ENCODE data around the gene GATA6. TPM values are rescaled to one million over a fixed set of nuclear protein-coding genes. Genes with fewer than 3 reads are reported as not detected.

The GATA6 gene
- total and polyA plus RNA-seq, 9 donors: 30.2 to 221 (median 129) TPM

DNA sequence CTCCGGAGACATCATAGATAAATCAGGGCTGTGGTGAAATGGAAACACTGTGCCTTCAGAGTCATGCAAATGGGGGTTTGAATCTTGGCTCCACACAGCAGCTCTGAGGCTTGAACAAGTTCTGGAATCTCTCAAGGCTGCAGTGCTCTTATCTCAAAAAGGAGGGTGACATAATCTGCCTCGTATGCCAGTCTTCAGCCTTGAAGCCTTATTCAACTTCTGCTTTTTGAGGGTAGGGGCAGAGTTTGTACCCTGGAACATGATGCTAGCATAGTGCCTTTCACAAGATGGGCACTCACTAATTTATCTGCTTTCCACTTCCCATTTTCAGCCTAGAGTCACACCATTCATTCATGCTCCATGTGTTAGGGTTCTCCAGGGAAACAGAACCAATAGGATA lies 42.3 kb downstream of the GATA6 start:
- Histone ChIP-seq H3K27ac (no peak overlapping the region), H3K4me3 (no peak overlapping the region), H3K4me1 (ENCODE audit: insufficient read depth) (peaks cover 10% of the 10 kb centered on the region), H3K27me3 (no peaks in the 10 kb centered on the region), H3K36me3 (no peaks in the 10 kb centered on the region), H3K9me3 (no peaks in the 10 kb centered on the region)
- TF ChIP-seq, protein P1, sequence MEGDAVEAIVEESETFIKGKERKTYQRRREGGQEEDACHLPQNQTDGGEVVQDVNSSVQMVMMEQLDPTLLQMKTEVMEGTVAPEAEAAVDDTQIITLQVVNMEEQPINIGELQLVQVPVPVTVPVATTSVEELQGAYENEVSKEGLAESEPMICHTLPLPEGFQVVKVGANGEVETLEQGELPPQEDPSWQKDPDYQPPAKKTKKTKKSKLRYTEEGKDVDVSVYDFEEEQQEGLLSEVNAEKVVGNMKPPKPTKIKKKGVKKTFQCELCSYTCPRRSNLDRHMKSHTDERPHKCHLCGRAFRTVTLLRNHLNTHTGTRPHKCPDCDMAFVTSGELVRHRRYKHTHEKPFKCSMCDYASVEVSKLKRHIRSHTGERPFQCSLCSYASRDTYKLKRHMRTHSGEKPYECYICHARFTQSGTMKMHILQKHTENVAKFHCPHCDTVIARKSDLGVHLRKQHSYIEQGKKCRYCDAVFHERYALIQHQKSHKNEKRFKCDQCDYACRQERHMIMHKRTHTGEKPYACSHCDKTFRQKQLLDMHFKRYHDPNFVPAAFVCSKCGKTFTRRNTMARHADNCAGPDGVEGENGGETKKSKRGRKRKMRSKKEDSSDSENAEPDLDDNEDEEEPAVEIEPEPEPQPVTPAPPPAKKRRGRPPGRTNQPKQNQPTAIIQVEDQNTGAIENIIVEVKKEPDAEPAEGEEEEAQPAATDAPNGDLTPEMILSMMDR (IDR thresholded peaks at IDR 0.05): no peak
- no peak for TF ChIP-seq EP300 (IDR thresholded peaks at IDR 0.05)
- TF ChIP-seq POLR2A (IDR thresholded peaks at IDR 0.05): no peak
- intact Hi-C loops (cut with DNase I): loop anchor here in 2 of 4 donors (10.0 kb wide), 2 partner anchors 63 to 133 kb away; no protein-coding TSS in a partner anchor
- DNase-seq: no peak
- 13 to 19% (median 18%) methylated on average over 2 of the region's 2 CpGs for WGBS, 3 donors

- no peak overlapping the region for H3K4me3 ChIP-seq
- 81 to 87% (median 87%) methylated on average over 6 of the region's 6 CpGs for WGBS, 3 donors
- H3K27ac ChIP-seq: no peak overlapping the region
- TF ChIP-seq, protein P1 (IDR thresholded peaks at IDR 0.05): no peak
- no peak for TF ChIP-seq EP300 (IDR thresholded peaks at IDR 0.05)
- TF ChIP-seq POLR2A (IDR thresholded peaks at IDR 0.05): no peak
- DNase-seq: no peak
- intact Hi-C loops (cut with DNase I): loop anchor here in 2 of 4 donors (10.0 kb wide), 2 partner anchors 61 to 131 kb away; no protein-coding TSS in a partner anchor
- no peaks in the 10 kb centered on the region for H3K9me3 ChIP-seq
- H3K36me3 ChIP-seq: no peaks in the 10 kb centered on the region
- peaks cover 7% of the 10 kb centered on the region for H3K4me1 ChIP-seq (ENCODE audit: insufficient read depth)
- H3K27me3 ChIP-seq: no peaks in the 10 kb centered on the region
These were observed 44.1 kb downstream of the GATA6 start for GRCh38 chr18:22213333-22213973.

DNA sequence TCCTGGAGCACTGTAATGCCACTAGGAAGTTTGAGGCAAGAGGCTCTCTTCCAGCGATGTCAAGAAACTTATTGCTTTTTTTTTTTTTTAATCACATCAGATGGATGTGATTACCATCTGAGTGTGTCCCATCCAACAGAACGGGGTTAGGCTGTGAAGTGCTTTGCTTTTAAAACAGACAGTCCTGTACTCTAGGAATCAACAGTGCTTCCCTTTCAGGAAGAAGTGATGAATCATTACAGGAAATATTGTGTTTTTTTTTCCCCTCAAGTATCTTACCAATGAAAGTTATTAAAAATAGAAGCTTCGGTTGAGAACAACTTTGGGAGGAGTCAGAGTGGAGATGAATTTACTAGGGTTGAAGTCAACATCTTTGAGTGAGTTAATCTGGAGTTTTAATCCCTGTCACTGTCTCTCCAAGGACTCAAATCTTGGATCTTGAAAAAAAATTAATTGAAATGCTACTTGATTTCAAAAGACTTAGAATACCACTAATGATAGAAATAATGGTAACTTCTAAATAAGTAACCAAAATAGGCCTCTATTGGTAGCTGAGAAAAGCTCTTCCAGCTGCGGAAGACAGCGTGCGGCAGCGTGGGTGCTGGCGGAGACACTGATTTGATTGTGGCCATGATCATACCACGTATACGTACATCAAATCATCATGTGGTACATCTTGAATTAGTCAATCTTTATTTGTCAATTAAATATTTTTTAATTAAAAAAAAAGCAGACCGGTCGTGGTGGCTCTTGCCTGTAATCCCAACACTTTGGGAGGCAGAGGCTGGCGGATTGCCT lies 45.5 kb downstream of the GATA6 start:
- no peak overlapping the region for H3K4me3 ChIP-seq
- 76 to 80% (median 78%) methylated on average over 13 of the region's 13 CpGs for WGBS, 3 donors
- intact Hi-C loops (cut with DNase I): loop anchor here in 2 of 4 donors (10.0 kb wide), 2 partner anchors 60 to 130 kb away; no protein-coding TSS in a partner anchor

DNA sequence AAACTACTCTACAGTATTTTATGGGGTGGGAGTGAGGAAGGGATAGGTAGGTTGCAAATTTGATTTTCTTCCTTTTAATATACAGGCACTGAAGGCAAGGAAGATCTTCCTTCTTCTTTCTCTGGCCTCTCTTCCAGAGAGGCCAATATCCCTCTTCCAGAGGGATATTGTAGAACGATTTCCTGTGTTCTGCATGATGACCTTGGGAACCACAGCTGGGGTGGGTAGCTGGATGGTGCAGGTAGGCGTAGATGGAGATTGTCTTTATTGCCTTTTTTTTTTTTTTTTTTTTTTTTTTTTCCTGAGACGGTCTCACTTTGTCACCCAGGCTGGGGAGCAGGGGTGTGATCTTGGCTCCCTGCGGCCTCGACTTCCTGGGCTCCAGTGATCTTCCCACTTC lies 49.4 kb downstream of the GATA6 start:
- Histone ChIP-seq H3K9me3 (no peaks in the 10 kb centered on the region), H3K27ac (no peak overlapping the region), H3K4me3 (no peak overlapping the region), H3K27me3 (no peaks in the 10 kb centered on the region), H3K4me1 (ENCODE audit: insufficient read depth) (no peaks in the 10 kb centered on the region), H3K36me3 (no peaks in the 10 kb centered on the region)
- TF ChIP-seq POLR2A (IDR thresholded peaks at IDR 0.05) (no peak), EP300 (IDR thresholded peaks at IDR 0.05) (no peak)
- TF ChIP-seq, protein P1 (IDR thresholded peaks at IDR 0.05): no peak
- 83 to 87% (median 83%) methylated on average over 5 of the region's 5 CpGs for WGBS, 3 donors
- no peak for DNase-seq
- intact Hi-C loops (cut with DNase I): loop anchor here in 2 of 4 donors (10.0 kb wide), 2 partner anchors 56 to 126 kb away; no protein-coding TSS in a partner anchor

More for the DNA sequence above, 45.5 kb downstream of the GATA6 start:
- no peaks in the 10 kb centered on the region for H3K36me3 ChIP-seq
- no peak overlapping the region for H3K27ac ChIP-seq
- no peak for DNase-seq
- H3K9me3 ChIP-seq: no peaks in the 10 kb centered on the region
- TF ChIP-seq EP300 (IDR thresholded peaks at IDR 0.05) (no peak), POLR2A (IDR thresholded peaks at IDR 0.05) (no peak)
- TF ChIP-seq, protein P1 (IDR thresholded peaks at IDR 0.05): no peak
- H3K27me3 ChIP-seq: no peaks in the 10 kb centered on the region
- peaks cover 7% of the 10 kb centered on the region for H3K4me1 ChIP-seq (ENCODE audit: insufficient read depth)

Data from ovary (tissue), 9 donors.